Epithelial cell of proximal tubule (primary cell): ENCODE measurements around the gene CDH22. TPM values are rescaled to one million over a fixed set of nuclear protein-coding genes. Genes with fewer than 3 reads are reported as not detected.

Experiments used
- DNase-seq: peaks from one replicate; pipeline ENCODE4 v3.0.0-alpha.2; 2011; ENCODE audit warnings: low read depth
- H3K4me3 ChIP-seq: 2 replicates; pipeline ENCODE4 v1.5.1; 2011; ENCODE audit warnings: low read depth, mild to moderate bottlenecking, low read length
- total RNA-seq: library from RNA; depleted of rRNA; stranded (reverse); fragments of >200 nt; gene quantifications from 2 replicates; pipeline ENCODE4 v1.2.3, GENCODE V29; 2015
- TF ChIP-seq, protein P1 (sequence below): conservative IDR thresholded peaks from 2 replicates; pipeline ENCODE4 v1.5.1; 2012; ENCODE audit warnings: low read depth, mild to moderate bottlenecking, low read length

Gene CDH22
- total RNA-seq, 1 donor from 2014 or later = not detected

DNA sequence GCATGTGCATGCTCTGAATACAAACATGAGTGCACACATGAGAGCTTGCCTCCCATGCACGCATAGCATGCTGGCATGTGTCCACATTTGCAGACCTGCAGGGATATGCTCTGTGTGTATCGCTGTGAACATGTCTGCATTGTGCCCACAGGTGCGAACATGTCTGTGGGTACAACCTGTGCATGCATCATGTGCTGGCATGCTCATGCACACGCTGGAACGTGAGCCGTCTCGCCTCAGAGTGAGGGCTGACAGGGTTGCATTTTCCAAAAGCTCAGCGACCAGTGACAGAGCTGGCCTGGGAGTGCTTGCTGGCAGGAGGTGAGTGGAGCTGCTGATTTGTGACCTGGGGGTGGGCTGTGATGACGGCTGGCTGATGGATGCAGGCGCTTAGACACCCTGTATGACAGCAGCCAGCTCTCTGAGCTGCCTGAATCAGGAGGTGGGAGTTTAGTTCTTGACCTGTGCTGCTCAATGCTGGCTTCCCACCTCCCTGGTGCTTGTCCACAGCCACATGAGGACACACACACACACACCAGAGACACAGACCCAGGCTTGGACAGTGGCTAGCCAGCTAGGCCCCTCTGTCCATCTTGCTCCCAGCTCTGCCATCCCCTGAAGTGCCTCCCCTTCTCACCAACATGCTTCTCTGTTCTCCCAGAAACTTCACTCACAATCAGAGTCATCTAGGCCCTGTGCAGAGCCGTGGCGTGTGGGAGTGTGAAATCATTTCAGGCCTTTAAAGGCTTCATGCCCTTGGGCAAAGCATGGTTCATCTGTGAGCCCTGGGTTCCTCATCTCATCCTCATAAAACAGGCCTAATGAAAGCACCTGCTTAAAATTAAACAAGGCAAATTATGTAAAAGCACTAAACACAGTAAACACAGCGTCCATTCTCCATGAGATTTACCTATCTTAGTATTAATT is 138.8 kb downstream of the CDH22 start:
- no peak overlapping the region for H3K4me3 ChIP-seq
- no peak for DNase-seq
- TF ChIP-seq, protein P1, sequence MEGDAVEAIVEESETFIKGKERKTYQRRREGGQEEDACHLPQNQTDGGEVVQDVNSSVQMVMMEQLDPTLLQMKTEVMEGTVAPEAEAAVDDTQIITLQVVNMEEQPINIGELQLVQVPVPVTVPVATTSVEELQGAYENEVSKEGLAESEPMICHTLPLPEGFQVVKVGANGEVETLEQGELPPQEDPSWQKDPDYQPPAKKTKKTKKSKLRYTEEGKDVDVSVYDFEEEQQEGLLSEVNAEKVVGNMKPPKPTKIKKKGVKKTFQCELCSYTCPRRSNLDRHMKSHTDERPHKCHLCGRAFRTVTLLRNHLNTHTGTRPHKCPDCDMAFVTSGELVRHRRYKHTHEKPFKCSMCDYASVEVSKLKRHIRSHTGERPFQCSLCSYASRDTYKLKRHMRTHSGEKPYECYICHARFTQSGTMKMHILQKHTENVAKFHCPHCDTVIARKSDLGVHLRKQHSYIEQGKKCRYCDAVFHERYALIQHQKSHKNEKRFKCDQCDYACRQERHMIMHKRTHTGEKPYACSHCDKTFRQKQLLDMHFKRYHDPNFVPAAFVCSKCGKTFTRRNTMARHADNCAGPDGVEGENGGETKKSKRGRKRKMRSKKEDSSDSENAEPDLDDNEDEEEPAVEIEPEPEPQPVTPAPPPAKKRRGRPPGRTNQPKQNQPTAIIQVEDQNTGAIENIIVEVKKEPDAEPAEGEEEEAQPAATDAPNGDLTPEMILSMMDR = no peak

DNA sequence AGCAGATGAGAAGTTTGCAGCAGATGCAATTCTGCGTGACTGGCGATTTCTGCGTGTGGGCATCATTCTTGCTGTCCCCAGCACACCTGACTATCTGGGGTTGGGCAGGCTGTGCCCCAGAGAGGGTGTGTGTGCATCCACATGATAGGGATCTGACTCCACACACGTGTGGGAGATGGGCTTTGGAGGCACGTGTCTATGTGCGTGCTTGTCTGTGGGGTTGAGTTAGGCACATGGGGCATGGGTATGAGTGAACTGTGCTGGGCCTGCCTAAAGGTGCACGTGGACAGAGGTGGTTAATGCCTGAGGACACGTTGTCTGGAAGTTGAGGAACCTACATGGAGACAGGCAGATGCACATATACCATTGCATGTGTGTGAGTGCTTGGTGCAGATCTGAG is 139.9 kb downstream of the CDH22 start:
- DNase-seq = no peak
- no peak overlapping the region for H3K4me3 ChIP-seq

DNA sequence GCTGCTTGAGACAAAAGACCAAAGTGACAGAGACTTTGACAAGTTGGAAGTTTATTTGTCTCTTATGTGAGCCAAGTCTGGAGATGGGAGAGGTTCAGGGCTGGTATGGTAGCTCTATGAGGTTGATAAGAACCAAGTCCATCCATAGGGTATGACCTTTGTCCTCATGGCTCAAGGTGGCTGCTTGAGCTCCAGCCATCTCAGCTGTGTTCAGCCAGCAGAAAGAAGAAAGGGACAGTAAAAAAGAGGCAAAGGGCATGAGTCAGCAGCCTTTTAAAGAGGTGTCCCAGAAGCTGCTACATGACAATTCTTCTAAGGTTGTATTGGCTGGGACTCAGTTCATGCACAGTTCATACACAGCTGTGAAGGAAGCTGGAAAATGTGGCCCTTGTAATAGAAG is 141.2 kb downstream of the CDH22 start:
- DNase-seq = no peak
- TF ChIP-seq, protein P1 = no peak
- no peak overlapping the region for H3K4me3 ChIP-seq

More for the DNA sequence above, 139.9 kb downstream of the CDH22 start:
- TF ChIP-seq, protein P1 = no peak

DNA sequence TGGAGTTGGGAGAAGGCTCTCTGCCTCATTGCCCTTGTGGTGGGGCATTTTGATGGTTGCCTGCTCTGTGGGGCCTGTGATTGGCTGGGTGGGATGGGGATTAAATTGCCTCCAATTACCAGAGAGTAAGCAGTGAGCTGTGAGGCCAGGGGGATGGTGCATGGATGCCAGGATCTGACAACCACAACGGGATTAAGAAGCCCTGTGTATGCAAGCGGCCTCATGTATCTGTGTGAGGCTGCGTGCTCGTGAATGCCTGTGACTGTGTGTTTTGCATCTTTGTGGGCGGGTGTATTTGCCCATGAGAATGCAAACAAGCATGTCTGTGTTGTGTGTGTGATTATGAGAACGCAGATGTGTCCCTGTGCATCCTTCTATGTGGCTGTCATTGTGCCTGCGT is 144.0 kb downstream of the CDH22 start:
- no peak overlapping the region for H3K4me3 ChIP-seq
- TF ChIP-seq, protein P1 = no peak
- DNase-seq = no peak

DNA sequence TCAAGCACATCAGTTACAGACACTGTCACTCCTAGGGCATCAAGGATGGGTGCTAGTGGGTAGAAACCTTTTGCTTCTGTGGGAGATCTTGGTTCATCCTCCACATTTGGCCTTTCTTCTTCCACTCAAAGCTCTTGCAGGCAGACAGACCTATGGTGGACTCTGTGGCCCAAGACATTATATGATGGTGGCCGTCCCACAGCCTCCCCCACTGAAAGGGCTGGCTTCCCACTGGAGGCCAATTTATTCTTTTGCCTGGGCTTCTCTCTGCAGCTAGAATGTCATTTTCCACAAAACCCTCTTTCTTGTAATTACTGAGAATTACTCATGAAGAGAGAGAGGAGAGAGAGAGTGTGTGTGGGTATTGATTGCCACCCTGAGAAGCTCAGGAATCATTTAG is 146.4 kb downstream of the CDH22 start:
- no peak for DNase-seq
- TF ChIP-seq, protein P1 = no peak
- no peak overlapping the region for H3K4me3 ChIP-seq

DNA sequence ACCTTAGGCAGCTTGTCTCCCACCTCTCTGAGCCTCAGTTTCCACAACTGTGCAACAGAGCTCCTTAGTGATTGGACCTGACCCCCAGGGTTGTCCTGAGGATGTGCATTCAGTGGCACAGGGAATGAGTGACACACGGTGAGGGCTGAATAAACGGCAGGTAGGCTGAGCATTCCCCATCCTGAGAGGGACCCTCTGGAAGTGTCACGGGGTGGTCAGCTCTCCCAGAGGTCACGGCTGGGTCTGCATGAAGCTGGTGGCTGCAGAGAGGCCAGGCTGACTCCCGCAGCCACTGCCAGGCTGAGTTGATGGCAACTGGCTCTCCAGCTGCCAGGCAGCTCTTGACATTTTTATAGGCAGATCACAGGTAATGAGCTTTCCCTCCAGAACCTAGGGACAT is 147.6 kb downstream of the CDH22 start:
- no peak overlapping the region for H3K4me3 ChIP-seq
- TF ChIP-seq, protein P1 = no peak

More for the DNA sequence above, 147.6 kb downstream of the CDH22 start:
- no peak for DNase-seq
